A549 (cell line): ENCODE results near the gene RBM25. TPM values are rescaled to one million over a fixed set of nuclear protein-coding genes. Genes with fewer than 3 reads are reported as not detected.
A peak's percentile ranks its signal among the peaks of the same experiment; 100 is the strongest.

Experiments used
- ATAC-seq, 2 experiments: fragments of 200-7000 bp in 1 of 2; fragments of >200 bp in 1 of 2; cut with Nextera tagmentation in 1 of 2; cut with Tn5 transposase in 1 of 2; 3 replicates each; pipeline versions ENCODE4 v1.8.0 to v1.9.1; 2018 to 2020; ENCODE audit warnings: mild to moderate bottlenecking in 1 of 2, moderate library complexity in 1 of 2
- CTCF ChIA-PET: fragments of 300-600 bp; sonication (Branson Sonifier 250); formaldehyde crosslinking; extraction: SDS; loops from one replicate; lab custom pipeline; 2021; ENCODE audit warnings: antibody characterized with exemption, inconsistent platforms; lab: Yijun Ruan, JAX
- POLR2A ChIA-PET: fragments of 350-600 bp; formaldehyde crosslinking; extraction: SDS; loops from one replicate; lab custom pipeline; 2021; ENCODE audit warnings: antibody characterized with exemption, inconsistent platforms; lab: Yijun Ruan, JAX
- DNase-seq, 2 experiments: peaks; one replicate each; pipeline versions ENCODE4 v3.0.0 to v3.0.0-alpha.2; 2011 to 2016; ENCODE audit warnings: low read depth in 1 of 2, low spot score in 1 of 2
- FAIRE-seq: peaks from 2 replicates; lab custom pipeline; 2011; peaks lifted over from hg19 to GRCh38; lab: Jason Lieb, UNC
- H3K27ac ChIP-seq, 2 experiments: fragments of >200 bp; sonication (Bioruptor Twin); formaldehyde crosslinking; 3 replicates each; pipeline ENCODE4 v1.5.1; 2016 to 2017
- H3K4me1 ChIP-seq: fragments of >200 bp; sonication (Bioruptor Twin); formaldehyde crosslinking; 3 replicates; pipeline ENCODE4 v1.6.1; 2016
- H3K4me2 ChIP-seq: fragments of >200 bp; sonication (Bioruptor Twin); formaldehyde crosslinking; 3 replicates; pipeline ENCODE4 v1.6.1; 2016
- H3K4me3 ChIP-seq: fragments of >200 bp; sonication (Bioruptor Twin); formaldehyde crosslinking; 3 replicates; pipeline ENCODE4 v1.5.1; 2016
- H3K9me3 ChIP-seq: fragments of >200 bp; sonication (Bioruptor Twin); formaldehyde crosslinking; 3 replicates; pipeline ENCODE4 v1.6.1; 2016
- BCL3 ChIP-seq: fragments of >200 bp; sonication (Bioruptor Twin); formaldehyde crosslinking; IDR thresholded peaks from 3 replicates; pipeline ENCODE4 v1.6.1; 2016
- BHLHE40 ChIP-seq: IDR thresholded peaks from 2 replicates; pipeline ENCODE4 v1.6.1; 2012; ENCODE audit warnings: low read depth, low read length, inconsistent platforms
- CBX8 ChIP-seq: fragments of 200-600 bp; sonication (generic); IDR thresholded peaks from 2 replicates; pipeline ENCODE4 v1.6.1; 2016
- EHMT2 ChIP-seq: fragments of 200-600 bp; sonication (generic); IDR thresholded peaks from 2 replicates; pipeline ENCODE4 v1.6.1; 2016; ENCODE audit warnings: antibody characterized with exemption, low read depth, mild to moderate bottlenecking, moderate library complexity
- ELK1 ChIP-seq: fragments of 150-350 bp; IDR thresholded peaks from 2 replicates; pipeline ENCODE4 v1.6.1; 2014; ENCODE audit warnings: low read depth, mild to moderate bottlenecking, low read length
- EP300 ChIP-seq, 2 experiments: fragments of >200 bp; sonication (Bioruptor Twin); formaldehyde crosslinking; IDR thresholded peaks; 2 replicates in 1 of 2; 3 replicates in 1 of 2; pipeline ENCODE4 v1.6.1; 2016 to 2017
- FOSB ChIP-seq: fragments of 250-450 bp; sonication (Bioruptor Pico); IDR thresholded peaks from 2 replicates; pipeline ENCODE4 v1.5.0; 2020; ENCODE audit warnings: mild to moderate bottlenecking, moderate library complexity
- GATA3 ChIP-seq: IDR thresholded peaks from 2 replicates; pipeline ENCODE4 v1.6.1; 2012; ENCODE audit warnings: borderline replicate concordance
- HES2 ChIP-seq: fragments of >200 bp; sonication (Bioruptor Twin); formaldehyde crosslinking; IDR thresholded peaks from 2 replicates; pipeline ENCODE4 v1.6.1; 2016
- HOXA7 ChIP-seq: fragments of 250-450 bp; sonication (Bioruptor Pico); IDR thresholded peaks from 2 replicates; pipeline ENCODE4 v1.5.0; 2020; ENCODE audit warnings: mild to moderate bottlenecking, moderate library complexity
- HOXB13 ChIP-seq: fragments of 250-450 bp; sonication (Bioruptor Pico); IDR thresholded peaks from 2 replicates; pipeline ENCODE4 v1.5.0; 2020; ENCODE audit warnings: low read depth, mild to moderate bottlenecking, moderate library complexity
- HOXB5 ChIP-seq: fragments of 250-450 bp; sonication (Bioruptor Pico); IDR thresholded peaks from 2 replicates; pipeline ENCODE4 v1.5.0; 2020; ENCODE audit warnings: mild to moderate bottlenecking, moderate library complexity
- KDM1A ChIP-seq: fragments of 200-600 bp; sonication (generic); IDR thresholded peaks from 2 replicates; pipeline ENCODE4 v1.6.1; 2016; ENCODE audit warnings: low read depth, mild to moderate bottlenecking
- KDM5A ChIP-seq: fragments of 200-600 bp; sonication (generic); IDR thresholded peaks from 2 replicates; pipeline ENCODE4 v1.6.1; 2016; ENCODE audit warnings: antibody characterized with exemption, mild to moderate bottlenecking
- MAZ ChIP-seq: fragments of 150-350 bp; IDR thresholded peaks from 2 replicates; pipeline ENCODE4 v1.6.1; 2014; ENCODE audit warnings: antibody characterized with exemption, low read depth, low read length, borderline replicate concordance
- NFE2L2 ChIP-seq: fragments of 150-350 bp; conservative IDR thresholded peaks from 2 replicates; pipeline ENCODE4 v1.6.1; 2014; ENCODE audit warnings: low read length
- NPAS2 ChIP-seq: fragments of 250-450 bp; sonication (Bioruptor Pico); IDR thresholded peaks from 2 replicates; pipeline ENCODE4 v1.8.0; 2022; ENCODE audit warnings: mild to moderate bottlenecking, moderate library complexity, borderline replicate concordance
- POLR2A ChIP-seq: IDR thresholded peaks from 2 replicates; pipeline ENCODE4 v1.6.1; 2012; ENCODE audit warnings: mild to moderate bottlenecking, low read length
- RAD21 ChIP-seq, 2 experiments: fragments of >200 bp in 1 of 2; sonication (Bioruptor Twin) in 1 of 2; formaldehyde crosslinking in 1 of 2; IDR thresholded peaks in 1 of 2; conservative IDR thresholded peaks in 1 of 2; 2 replicates in 1 of 2; 3 replicates in 1 of 2; pipeline ENCODE4 v1.6.1; 2012 to 2018; ENCODE audit warnings: inconsistent platforms in 1 of 2
- RARB ChIP-seq: fragments of 250-450 bp; sonication (Bioruptor Pico); IDR thresholded peaks from 2 replicates; pipeline ENCODE4 v1.8.0; 2021; ENCODE audit warnings: mild to moderate bottlenecking, moderate library complexity
- RCOR1 ChIP-seq: fragments of 150-350 bp; IDR thresholded peaks from 2 replicates; pipeline ENCODE4 v1.6.1; 2014; ENCODE audit warnings: antibody characterized with exemption, low read length, low read depth
- RFX5 ChIP-seq: fragments of 450-650 bp; IDR thresholded peaks from 2 replicates; pipeline ENCODE4 v1.7.1; 2014; ENCODE audit warnings: antibody characterized with exemption, mild to moderate bottlenecking, moderate library complexity
- USF2 ChIP-seq: fragments of 450-650 bp; IDR thresholded peaks from 2 replicates; pipeline ENCODE4 v1.6.1; 2014; ENCODE audit warnings: antibody characterized with exemption
- WGBS: methylation state at CpG from one replicate; pipeline ENCODE4 v1.1.6; 2017; ENCODE audit errors: missing lambda C conversion rate; 5-methylcytosine and 5-hydroxymethylcytosine counted together
- polyA plus RNA-seq, 4 experiments: library from polyadenylated mRNA; depleted of rRNA in 3 of 4; stranded (reverse); fragments of >200 nt; fragmentation: RNase III in 1 of 4; extraction: RNeasy Plus Mini Kit Qiagen cat#74134 plus additional on column Dnase treatment in 1 of 4; gene quantifications; 2 replicates in 3 of 4; 3 replicates in 1 of 4; pipeline ENCODE4 v1.2.3, GENCODE V29; 2011 to 2017

RBM25 gene
- polyA plus RNA-seq, 2 of the 4 experiments (the other 2 are of a cell fraction), result 65.1 to 87.0 TPM

- CTCF ChIA-PET, result interaction anchor here (1.6 kb wide), 1 partner anchor 116 kb away, joined by 4 read pairs; no protein-coding TSS in a partner anchor
- H3K9me3 ChIP-seq, result no peaks in the 10 kb centered on the region
- ATAC-seq, result peak; percentile 1 to 6; a peak in 3 of 6 replicates
- WGBS, result 2% methylated on average over 8 of the region's 8 CpGs
- TF ChIP-seq HOXB13, result no peak
- no peak for TF ChIP-seq GATA3
- no peak for TF ChIP-seq ELK1
- no peak for TF ChIP-seq RAD21 (conservative IDR thresholded peaks at IDR 0.05 in 1 of 2, IDR thresholded peaks at IDR 0.05 in 1 of 2)
- TF ChIP-seq HES2, result no peak
- no peak for TF ChIP-seq BHLHE40
- no peak for TF ChIP-seq BCL3
- no peak for TF ChIP-seq NFE2L2
- no peak for TF ChIP-seq RFX5
- no peak for TF ChIP-seq KDM5A
- no peak for TF ChIP-seq HOXB5 (CRISPR knock-in tag)
- TF ChIP-seq NPAS2, result no peak
- TF ChIP-seq RARB (CRISPR knock-in tag), result no peak
- no peak for TF ChIP-seq HOXA7 (CRISPR knock-in tag)
- no peak for TF ChIP-seq FOSB
- no peak for TF ChIP-seq POLR2A
- TF ChIP-seq MAZ, result no peak
- H3K4me3 ChIP-seq, result peak overlapping the region; percentile 75
- peak overlapping the region; percentile 88 to 91 for H3K27ac ChIP-seq
- POLR2A ChIA-PET, result interaction anchor here (0.6 to 2.3 kb wide), 16 partner anchors 8 to 702 kb away, joined by 3 to 38 read pairs (median 4); partner anchors contain the start of genes PSEN1 and ZFYVE1
- peaks cover 20% of the 10 kb centered on the region; the same call in 2 of the 3 replicates for H3K4me1 ChIP-seq
- H3K4me2 ChIP-seq, result peak overlapping the region; percentile 90
- FAIRE-seq, result no peak
- no peak for DNase-seq
Measured at GRCh38 chr14:73057944-73058223, 450 bp upstream of the RBM25 start.

GRCh38 chr14:73058922-73059673 lies 764 bp downstream of the RBM25 start:
- Histone ChIP-seq H3K4me3 (peak overlapping the region; percentile 75), H3K9me3 (no peaks in the 10 kb centered on the region), H3K4me1 (peaks cover 20% of the 10 kb centered on the region; the same call in 2 of the 3 replicates), H3K27ac (peak overlapping the region; percentile 88 to 91), H3K4me2 (peak overlapping the region; percentile 75)
- CTCF ChIA-PET, result interaction anchor here (0.8 to 1.5 kb wide), 2 partner anchors 19 to 106 kb away, joined by 3 to 4 read pairs; no protein-coding TSS in a partner anchor
- ATAC-seq (peak; percentile 55 to 60), DNase-seq (peak; percentile 39 to 47), FAIRE-seq (no peak)
- WGBS, result 1% methylated on average over 27 of the region's 27 CpGs
- TF ChIP-seq RCOR1 (no peak), EHMT2 (no peak), USF2 (no peak), BHLHE40 (no peak), EP300 (IDR thresholded peaks at IDR 0.05) (no peak), CBX8 (no peak), MAZ (no peak), HES2 (no peak), HOXB5 (CRISPR knock-in tag) (no peak), GATA3 (no peak), RFX5 (no peak), RAD21 (conservative IDR thresholded peaks at IDR 0.05 in 1 of 2, IDR thresholded peaks at IDR 0.05 in 1 of 2) (no peak), HOXA7 (CRISPR knock-in tag) (no peak), KDM1A (no peak)
- POLR2A ChIA-PET, result interaction anchor here (0.6 to 2.3 kb wide), 16 partner anchors 9 to 701 kb away, joined by 3 to 38 read pairs (median 5); partner anchors contain the start of genes PSEN1 and ZFYVE1
